GM12873 (cell line): ENCODE measurements around the gene AKAP8.

Experiments
- CTCF ChIP-seq: IDR thresholded peaks from 2 replicates; pipeline ENCODE4 v1.5.1; 2012; ENCODE audit warnings: low read depth, mild to moderate bottlenecking, moderate library complexity, low read length, control low read depth; ENCODE audit not compliant: insufficient read depth; ENCODE audit errors: missing control alignments

AKAP8 gene

GRCh38 chr19:15424121-15424520 lies 44.5 kb upstream of the AKAP8 start:
- no peak for TF ChIP-seq CTCF

- TF ChIP-seq CTCF = no peak
Measured at GRCh38 chr19:15423130-15423529, 43.5 kb upstream of the AKAP8 start.

GRCh38 chr19:15422296-15423075 lies 42.9 kb upstream of the AKAP8 start:
- no peak for TF ChIP-seq CTCF

DNA sequence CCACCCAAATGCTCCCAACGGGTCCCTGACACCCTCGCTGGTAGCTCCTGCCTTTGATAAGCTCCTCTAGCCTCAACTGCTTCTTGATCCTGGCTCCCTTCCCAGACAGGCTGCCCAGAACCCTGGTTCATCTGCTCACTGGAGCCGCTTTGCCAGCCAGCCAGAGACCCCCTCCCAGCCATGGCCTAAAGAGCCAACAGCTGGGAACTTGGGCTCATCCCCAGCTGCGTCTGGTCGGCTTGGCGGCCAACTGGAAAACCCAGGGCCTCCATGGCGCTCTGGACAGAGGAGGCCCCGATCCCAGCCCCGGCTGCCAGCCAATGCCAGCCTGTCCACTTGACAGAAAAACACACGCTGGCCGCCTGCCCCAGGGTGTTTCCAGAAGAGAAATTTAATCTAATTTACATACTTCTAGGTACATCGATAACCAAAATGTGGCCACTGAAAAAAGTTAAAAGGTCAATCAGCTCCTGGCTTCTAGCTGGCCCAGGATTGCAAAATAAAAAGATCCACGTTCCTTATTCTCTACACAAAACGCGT lies 42.2 kb upstream of the AKAP8 start:
- no peak for TF ChIP-seq CTCF

GRCh38 chr19:15421136-15421695 lies 41.6 kb upstream of the AKAP8 start:
- TF ChIP-seq CTCF = no peak

- no peak for TF ChIP-seq CTCF
Measured at GRCh38 chr19:15419413-15420025, 39.9 kb upstream of the AKAP8 start.
